Neuronal stem cell (in vitro differentiated cells): ENCODE measurements around the gene TIMM23.

Experiments
- DNase-seq: peaks from one replicate; pipeline ENCODE4 v3.0.0-alpha.2; 2013; ENCODE audit warnings: low spot score
- H2AFZ ChIP-seq: one replicate; pipeline ENCODE4 v1.6.1; 2013; ENCODE audit warnings: mild to moderate bottlenecking, low read length, inconsistent platforms
- H2AK5ac ChIP-seq: 2 replicates; pipeline ENCODE4 v1.6.1; 2013; ENCODE audit warnings: low read depth, mild to moderate bottlenecking, inconsistent platforms, low read length, moderate library complexity, mixed read lengths
- H2BK120ac ChIP-seq: 2 replicates; pipeline ENCODE4 v1.6.1; 2013; ENCODE audit warnings: low read depth, mild to moderate bottlenecking, inconsistent platforms, low read length, moderate library complexity, mixed read lengths
- H2BK12ac ChIP-seq: one replicate; pipeline ENCODE4 v1.6.1; 2013; ENCODE audit warnings: low read length, inconsistent platforms
- H2BK15ac ChIP-seq: 2 replicates; pipeline ENCODE4 v1.6.1; 2013; ENCODE audit warnings: mild to moderate bottlenecking, low read length, inconsistent platforms, mixed read lengths
- H2BK5ac ChIP-seq: one replicate; pipeline ENCODE4 v1.6.1; 2013; ENCODE audit warnings: inconsistent platforms, mild to moderate bottlenecking, low read length, moderate library complexity
- H3K14ac ChIP-seq: one replicate; pipeline ENCODE4 v1.6.1; 2013; ENCODE audit warnings: low read length, inconsistent platforms
- H3K18ac ChIP-seq: 2 replicates; pipeline ENCODE4 v1.6.1; 2013; ENCODE audit warnings: low read length, inconsistent platforms
- H3K23ac ChIP-seq: 2 replicates; pipeline ENCODE4 v1.6.1; 2013; ENCODE audit warnings: low read depth, mild to moderate bottlenecking, mixed read lengths, low read length, inconsistent platforms; ENCODE audit not compliant: poor library complexity
- H3K27ac ChIP-seq: replicated peaks from 3 replicates; pipeline ENCODE4 v1.5.1; 2013; ENCODE audit warnings: low read length, inconsistent platforms
- H3K27me3 ChIP-seq, 3 experiments: 2 replicates each; pipeline ENCODE4 v1.6.1; 2013; ENCODE audit warnings: low read length in 3 of 3, mild to moderate bottlenecking in 2 of 3, inconsistent platforms in 1 of 3, low read depth in 1 of 3, mixed read lengths in 1 of 3, moderate library complexity in 1 of 3; ENCODE audit not compliant: control insufficient read depth in 3 of 3, insufficient read depth in 3 of 3
- H3K36me3 ChIP-seq, 2 donors: replicated peaks in 1 of 2; 2 replicates each; pipeline ENCODE4 v1.6.1; 2013; ENCODE audit warnings: low read length in 2 of 2; ENCODE audit not compliant: control insufficient read depth in 2 of 2, insufficient read depth in 2 of 2
- H3K4ac ChIP-seq: 2 replicates; pipeline ENCODE4 v1.6.1; 2013; ENCODE audit warnings: inconsistent platforms, mild to moderate bottlenecking, low read length, moderate library complexity
- H3K4me1 ChIP-seq, 2 donors: 1 replicate in 1 of 2; 2 replicates in 1 of 2; pipeline ENCODE4 v1.6.1; 2013; ENCODE audit warnings: low read length in 2 of 2, low read depth in 1 of 2; ENCODE audit not compliant: control insufficient read depth in 2 of 2, insufficient read depth in 1 of 2
- H3K4me2 ChIP-seq: one replicate; pipeline ENCODE4 v1.6.1; 2013; ENCODE audit warnings: mild to moderate bottlenecking, low read length, inconsistent platforms; ENCODE audit not compliant: insufficient read depth, poor library complexity, severe bottlenecking
- H3K4me3 ChIP-seq, 2 donors: 2 replicates each; pipeline ENCODE4 v1.5.1; 2013; ENCODE audit warnings: low read length in 2 of 2, mild to moderate bottlenecking in 2 of 2, inconsistent platforms in 1 of 2, moderate library complexity in 1 of 2
- H3K79me1 ChIP-seq: one replicate; pipeline ENCODE4 v1.6.1; 2013; ENCODE audit warnings: low read depth, mild to moderate bottlenecking, inconsistent platforms, low read length, moderate library complexity
- H3K9ac ChIP-seq: one replicate; pipeline ENCODE4 v1.6.1; 2013; ENCODE audit warnings: mild to moderate bottlenecking, low read depth, low read length, inconsistent platforms; ENCODE audit not compliant: poor library complexity
- H3K9me3 ChIP-seq, 2 donors: replicated peaks in 1 of 2; 2 replicates each; pipeline versions ENCODE3 to v1.6.1; 2013; ENCODE audit warnings: low read length in 2 of 2, mild to moderate bottlenecking in 2 of 2, inconsistent platforms in 1 of 2, low read depth in 1 of 2, mixed read lengths in 1 of 2, moderate library complexity in 1 of 2; ENCODE audit not compliant: control insufficient read depth in 2 of 2, insufficient read depth in 1 of 2
- H4K8ac ChIP-seq: one replicate; pipeline ENCODE4 v1.6.1; 2013; ENCODE audit warnings: low read depth, mild to moderate bottlenecking, inconsistent platforms, low read length, moderate library complexity
- H4K91ac ChIP-seq: one replicate; pipeline ENCODE4 v1.6.1; 2013; ENCODE audit warnings: low read length, low read depth, mild to moderate bottlenecking, inconsistent platforms; ENCODE audit not compliant: poor library complexity
- WGBS, 2 donors: extraction: QIAGEN DNeasy Blood & Tissue Kit; methylation state at CpG; one replicate each; pipeline ENCODE4 v1.1.7; 2013; ENCODE audit warnings: missing lambda C conversion rate in 2 of 2, mixed read lengths in 1 of 2; ENCODE audit not compliant: insufficient read length in 2 of 2, insufficient replicate concordance in 1 of 2; ENCODE audit errors: extremely low coverage in 2 of 2; 5-methylcytosine and 5-hydroxymethylcytosine counted together

The TIMM23 gene

GRCh38 chr10:46016811-46017210 lies 44.5 kb downstream of the TIMM23 start:
- H3K27me3 ChIP-seq, result no peaks in the 10 kb centered on the region
- H3K4me2 ChIP-seq, result no peak overlapping the region
- no peak overlapping the region for H4K8ac ChIP-seq
- no peak overlapping the region for H3K18ac ChIP-seq
- DNase-seq, result no peak
- H3K27ac ChIP-seq, result no peak overlapping the region
- H3K4ac ChIP-seq, result no peak overlapping the region
- no peaks in the 10 kb centered on the region for H3K9me3 ChIP-seq
- H2BK12ac ChIP-seq, result no peak overlapping the region
- no peak overlapping the region for H2BK5ac ChIP-seq
- no peak overlapping the region for H2BK15ac ChIP-seq
- H3K4me1 ChIP-seq, result no peaks in the 10 kb centered on the region
- H4K91ac ChIP-seq, result no peak overlapping the region
- no peak overlapping the region for H2AFZ ChIP-seq
- no peak overlapping the region for H3K23ac ChIP-seq
- H2AK5ac ChIP-seq, result no peak overlapping the region
- no peak overlapping the region for H3K4me3 ChIP-seq
- H3K9ac ChIP-seq, result no peak overlapping the region
- WGBS, 2 donors, result no CpG with 5 or more reads among the region's 1 CpG
- H3K36me3 ChIP-seq, result peaks cover 7 to 57% of the 10 kb centered on the region in 2 donors
- H3K14ac ChIP-seq, result no peak overlapping the region
- peaks cover 3% of the 10 kb centered on the region for H3K79me1 ChIP-seq
- H2BK120ac ChIP-seq, result no peak overlapping the region

GRCh38 chr10:46017733-46018132 lies 45.4 kb downstream of the TIMM23 start:
- H3K9me3 ChIP-seq, result no peaks in the 10 kb centered on the region
- no peak overlapping the region for H2AK5ac ChIP-seq
- H3K27ac ChIP-seq, result no peak overlapping the region
- no peak overlapping the region for H3K23ac ChIP-seq
- H2BK120ac ChIP-seq, result no peak overlapping the region
- H3K14ac ChIP-seq, result no peak overlapping the region
- H2BK12ac ChIP-seq, result no peak overlapping the region
- H4K8ac ChIP-seq, result no peak overlapping the region
- H2AFZ ChIP-seq, result no peak overlapping the region
- no peak overlapping the region for H2BK15ac ChIP-seq
- H3K4me2 ChIP-seq, result no peak overlapping the region
- no peaks in the 10 kb centered on the region for H3K4me1 ChIP-seq
- H3K79me1 ChIP-seq, result peaks cover 3% of the 10 kb centered on the region
- DNase-seq, result no peak
- no peak overlapping the region for H3K4ac ChIP-seq
- H3K27me3 ChIP-seq, result no peaks in the 10 kb centered on the region
- H3K4me3 ChIP-seq, result no peak overlapping the region
- no peak overlapping the region for H3K18ac ChIP-seq
- WGBS, 2 donors, result no CpG with 5 or more reads among the region's 2 CpGs
- no peak overlapping the region for H2BK5ac ChIP-seq
- no peak overlapping the region for H4K91ac ChIP-seq
- H3K9ac ChIP-seq, result no peak overlapping the region
- H3K36me3 ChIP-seq, result peaks cover 6 to 51% of the 10 kb centered on the region in 2 donors

DNA sequence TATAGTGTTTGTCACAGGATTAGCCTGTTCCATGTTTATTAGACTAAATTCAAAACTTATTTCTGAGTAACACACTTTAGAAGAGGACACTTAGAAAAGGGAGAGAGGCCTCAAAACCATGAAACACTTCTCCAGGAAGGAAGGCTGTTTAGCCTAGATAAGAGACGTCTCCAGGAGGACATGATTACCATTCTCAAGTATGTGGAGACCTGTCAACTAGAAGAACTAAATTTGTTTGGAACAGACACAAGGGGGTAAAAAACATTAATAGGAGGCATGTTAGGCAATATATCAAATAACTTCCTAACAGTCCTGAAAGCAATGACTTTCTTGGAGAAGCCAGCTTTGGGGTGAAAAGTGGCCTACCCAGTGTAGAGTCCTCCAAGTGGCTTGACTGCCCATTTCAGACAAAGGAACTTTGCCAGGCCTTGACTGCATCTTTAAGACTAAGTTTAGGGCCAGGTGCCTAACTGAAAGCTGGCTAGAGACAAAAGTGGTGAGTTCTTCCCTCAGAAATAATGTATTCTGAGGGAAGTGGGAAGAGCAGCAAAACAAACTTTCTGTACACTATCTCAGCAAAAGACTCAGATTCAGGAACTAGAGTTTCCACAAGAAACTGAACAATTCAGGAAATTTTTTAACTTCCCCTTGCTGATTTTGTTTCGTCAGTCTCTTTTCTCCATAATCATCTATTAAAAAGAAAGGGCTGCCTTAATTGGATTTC lies 46.3 kb downstream of the TIMM23 start:
- H2AK5ac ChIP-seq, result no peak overlapping the region
- no peak overlapping the region for H2BK120ac ChIP-seq
- H3K27me3 ChIP-seq, result no peaks in the 10 kb centered on the region
- H2BK5ac ChIP-seq, result no peak overlapping the region
- H4K8ac ChIP-seq, result no peak overlapping the region
- H3K4me1 ChIP-seq, result peaks cover 0 to 2% of the 10 kb centered on the region in 2 donors
- H3K4me3 ChIP-seq, result no peak overlapping the region
- H3K23ac ChIP-seq, result no peak overlapping the region
- no peak overlapping the region for H2BK12ac ChIP-seq
- no peak overlapping the region for H3K4me2 ChIP-seq
- peaks cover 3% of the 10 kb centered on the region for H3K79me1 ChIP-seq
- no peak for DNase-seq
- H3K18ac ChIP-seq, result no peak overlapping the region
- no peak overlapping the region for H2AFZ ChIP-seq
- H4K91ac ChIP-seq, result no peak overlapping the region
- H3K9me3 ChIP-seq, result no peaks in the 10 kb centered on the region
- H3K27ac ChIP-seq, result no peak overlapping the region
- H3K4ac ChIP-seq, result no peak overlapping the region
- H3K14ac ChIP-seq, result no peak overlapping the region
- H2BK15ac ChIP-seq, result no peak overlapping the region
- no peak overlapping the region for H3K9ac ChIP-seq
- no CpG with 5 or more reads among the region's 2 CpGs for WGBS, 2 donors
- peaks cover 4 to 43% of the 10 kb centered on the region in 2 donors for H3K36me3 ChIP-seq

DNA sequence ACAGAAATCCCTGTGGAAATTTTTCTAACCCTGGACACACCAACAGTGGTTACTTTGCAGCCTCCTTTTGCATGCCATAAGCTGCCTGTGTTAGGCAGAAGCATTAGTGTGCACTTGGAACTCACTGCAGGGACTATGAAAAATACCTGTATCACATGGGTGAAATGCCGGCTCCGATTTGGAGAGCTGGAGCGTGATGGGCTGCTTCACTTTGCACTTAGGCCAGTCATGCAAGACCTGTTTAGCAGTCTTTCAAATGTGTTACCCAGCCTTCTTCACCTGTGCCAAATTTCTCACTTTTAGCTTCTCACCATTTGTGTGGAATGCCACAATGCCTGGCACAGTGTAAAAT lies 46.9 kb downstream of the TIMM23 start:
- Histone ChIP-seq H3K23ac (no peak overlapping the region), H3K9me3 (no peaks in the 10 kb centered on the region), H4K91ac (no peak overlapping the region), H3K4me3 (no peak overlapping the region), H2BK5ac (no peak overlapping the region), H3K4ac (no peak overlapping the region), H3K14ac (no peak overlapping the region), H4K8ac (no peak overlapping the region), H3K18ac (no peak overlapping the region), H2BK120ac (no peak overlapping the region), H3K4me1 (peaks cover 0 to 3% of the 10 kb centered on the region in 2 donors), H2BK12ac (no peak overlapping the region), H2AFZ (no peak overlapping the region), H3K4me2 (no peak overlapping the region), H3K9ac (no peak overlapping the region), H3K27me3 (no peaks in the 10 kb centered on the region), H3K36me3 (peaks cover 4 to 37% of the 10 kb centered on the region in 2 donors), H3K79me1 (peaks cover 3% of the 10 kb centered on the region), H2BK15ac (no peak overlapping the region), H3K27ac (no peak overlapping the region), H2AK5ac (no peak overlapping the region)
- DNase-seq, result no peak
- WGBS, 2 donors, result no CpG with 5 or more reads among the region's 3 CpGs
